ENCODE measurements around the gene NEURL1B. TPM values are rescaled to one million over a fixed set of nuclear protein-coding genes. Genes with fewer than 3 reads are reported as not detected.

NEURL1B gene
- total RNA-seq, 1 experiment from 2014 or later: 2.8 TPM

DNA sequence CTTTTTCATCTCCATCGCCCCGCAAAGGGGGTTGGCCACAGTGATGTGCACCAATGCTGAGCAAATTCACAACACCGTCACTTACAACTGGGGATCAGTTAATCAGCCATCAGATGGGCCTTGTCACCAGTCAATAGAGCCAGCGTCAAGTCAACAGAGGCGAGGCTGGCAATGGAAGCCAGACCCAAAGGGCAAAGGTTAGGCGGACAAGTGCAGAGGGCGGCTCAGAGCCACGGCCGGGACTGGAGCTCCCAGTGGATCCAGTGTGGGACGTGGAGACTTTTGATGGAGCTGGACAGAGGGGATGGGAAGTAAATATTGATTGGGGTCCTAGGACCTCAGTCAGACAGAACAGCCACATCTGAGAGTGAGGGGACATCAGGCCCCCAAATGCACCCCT is 84.2 kb downstream of the NEURL1B start:
- no peaks in the 10 kb centered on the region for H3K36me3 Mint-ChIP-seq (ENCODE audit: insufficient read depth, unreplicated experiment)
- DNase-seq: no peak
- no peak overlapping the region for H3K27ac Mint-ChIP-seq (ENCODE audit: unreplicated experiment)
- intact Hi-C loops (cut with micrococcal nuclease; ENCODE audit: unreplicated experiment): no loop called here
- H3K27me3 Mint-ChIP-seq (ENCODE audit: unreplicated experiment): peaks cover 13% of the 10 kb centered on the region
- CTCF ChIA-PET: interaction anchor here (1.1 to 1.3 kb wide), 4 partner anchors 11 to 207 kb away, joined by 3 to 12 read pairs (median 3); no protein-coding TSS in a partner anchor
- no TSS peak for BruUV-seq (replicated peaks)
- H3K4me1 Mint-ChIP-seq (ENCODE audit: low read depth, unreplicated experiment): peaks cover 12% of the 10 kb centered on the region
- no peak overlapping the region for H3K4me3 Mint-ChIP-seq (ENCODE audit: low read depth, unreplicated experiment)
- H3K9me3 Mint-ChIP-seq (ENCODE audit: low read depth, unreplicated experiment): no peaks in the 10 kb centered on the region
- TF ChIP-seq, protein P1, sequence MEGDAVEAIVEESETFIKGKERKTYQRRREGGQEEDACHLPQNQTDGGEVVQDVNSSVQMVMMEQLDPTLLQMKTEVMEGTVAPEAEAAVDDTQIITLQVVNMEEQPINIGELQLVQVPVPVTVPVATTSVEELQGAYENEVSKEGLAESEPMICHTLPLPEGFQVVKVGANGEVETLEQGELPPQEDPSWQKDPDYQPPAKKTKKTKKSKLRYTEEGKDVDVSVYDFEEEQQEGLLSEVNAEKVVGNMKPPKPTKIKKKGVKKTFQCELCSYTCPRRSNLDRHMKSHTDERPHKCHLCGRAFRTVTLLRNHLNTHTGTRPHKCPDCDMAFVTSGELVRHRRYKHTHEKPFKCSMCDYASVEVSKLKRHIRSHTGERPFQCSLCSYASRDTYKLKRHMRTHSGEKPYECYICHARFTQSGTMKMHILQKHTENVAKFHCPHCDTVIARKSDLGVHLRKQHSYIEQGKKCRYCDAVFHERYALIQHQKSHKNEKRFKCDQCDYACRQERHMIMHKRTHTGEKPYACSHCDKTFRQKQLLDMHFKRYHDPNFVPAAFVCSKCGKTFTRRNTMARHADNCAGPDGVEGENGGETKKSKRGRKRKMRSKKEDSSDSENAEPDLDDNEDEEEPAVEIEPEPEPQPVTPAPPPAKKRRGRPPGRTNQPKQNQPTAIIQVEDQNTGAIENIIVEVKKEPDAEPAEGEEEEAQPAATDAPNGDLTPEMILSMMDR (IDR thresholded peaks at IDR 0.05; ENCODE audit: unreplicated experiment): no peak

DNA sequence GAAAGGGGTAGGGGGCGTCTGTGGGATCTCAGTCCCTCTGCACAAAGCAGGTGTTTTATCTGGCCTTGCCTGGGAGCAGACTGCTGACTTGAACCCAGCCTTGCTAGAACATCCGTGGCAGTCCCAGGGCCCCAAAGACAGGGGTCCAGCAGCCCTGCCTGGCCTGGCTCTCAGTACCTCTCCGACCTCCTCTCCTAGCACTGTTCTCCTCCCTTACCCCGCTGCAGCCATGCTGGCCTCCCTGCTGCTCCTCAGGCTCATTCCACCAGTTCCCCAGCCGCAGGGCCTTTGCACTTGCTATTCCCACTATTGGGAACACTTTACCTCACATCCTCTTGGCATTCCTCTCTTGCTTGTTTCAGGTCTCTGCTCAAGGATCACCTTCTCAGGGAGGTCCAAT is 84.7 kb downstream of the NEURL1B start:
- Mint-ChIP-seq H3K27ac (ENCODE audit: unreplicated experiment) (no peak overlapping the region), H3K36me3 (ENCODE audit: insufficient read depth, unreplicated experiment) (no peaks in the 10 kb centered on the region), H3K9me3 (ENCODE audit: low read depth, unreplicated experiment) (no peaks in the 10 kb centered on the region), H3K27me3 (ENCODE audit: unreplicated experiment) (peaks cover 13% of the 10 kb centered on the region), H3K4me1 (ENCODE audit: low read depth, unreplicated experiment) (peaks cover 12% of the 10 kb centered on the region), H3K4me3 (ENCODE audit: low read depth, unreplicated experiment) (no peak overlapping the region)
- CTCF ChIA-PET: interaction anchor here (1.1 kb wide), 1 partner anchor 11 kb away, joined by 3 read pairs; no protein-coding TSS in a partner anchor
- no peak for DNase-seq
- intact Hi-C loops (cut with micrococcal nuclease; ENCODE audit: unreplicated experiment): no loop called here
- BruUV-seq (replicated peaks): no TSS peak
- TF ChIP-seq, protein P1 (IDR thresholded peaks at IDR 0.05; ENCODE audit: unreplicated experiment): no peak

DNA sequence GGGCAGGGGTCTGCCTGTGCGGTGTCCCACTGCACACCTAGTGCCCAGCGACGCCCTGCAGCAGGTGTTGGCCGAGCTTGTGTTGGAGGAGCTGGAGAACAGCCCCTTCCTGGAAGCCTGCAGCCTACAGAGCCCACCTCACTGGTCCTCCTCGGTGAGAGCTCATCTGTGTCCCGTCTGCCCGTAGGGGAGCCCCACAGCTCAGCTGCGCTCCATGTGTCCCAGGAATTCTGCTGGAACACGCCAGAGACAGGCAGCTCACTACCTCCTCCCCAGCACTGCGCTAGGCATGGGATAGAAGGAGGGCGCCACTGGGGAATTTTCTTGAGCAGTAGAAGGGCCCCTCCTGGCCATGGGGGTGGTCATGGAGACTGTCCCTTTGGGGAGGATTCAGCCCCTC is 85.9 kb downstream of the NEURL1B start:
- Mint-ChIP-seq H3K4me1 (ENCODE audit: low read depth, unreplicated experiment) (peaks cover 21% of the 10 kb centered on the region), H3K4me3 (ENCODE audit: low read depth, unreplicated experiment) (no peak overlapping the region), H3K36me3 (ENCODE audit: insufficient read depth, unreplicated experiment) (peaks cover 6% of the 10 kb centered on the region), H3K9me3 (ENCODE audit: low read depth, unreplicated experiment) (no peaks in the 10 kb centered on the region), H3K27ac (ENCODE audit: unreplicated experiment) (no peak overlapping the region), H3K27me3 (ENCODE audit: unreplicated experiment) (peaks cover 13% of the 10 kb centered on the region)
- BruUV-seq (replicated peaks): no TSS peak
- no peak for DNase-seq
- TF ChIP-seq, protein P1 (IDR thresholded peaks at IDR 0.05; ENCODE audit: unreplicated experiment): no peak
- CTCF ChIA-PET: interaction anchor here (0.5 to 1.4 kb wide), 4 partner anchors 45 to 1575 kb away, joined by 3 to 4 read pairs (median 4); no protein-coding TSS in a partner anchor
- intact Hi-C loops (cut with micrococcal nuclease; ENCODE audit: unreplicated experiment): no loop called here

DNA sequence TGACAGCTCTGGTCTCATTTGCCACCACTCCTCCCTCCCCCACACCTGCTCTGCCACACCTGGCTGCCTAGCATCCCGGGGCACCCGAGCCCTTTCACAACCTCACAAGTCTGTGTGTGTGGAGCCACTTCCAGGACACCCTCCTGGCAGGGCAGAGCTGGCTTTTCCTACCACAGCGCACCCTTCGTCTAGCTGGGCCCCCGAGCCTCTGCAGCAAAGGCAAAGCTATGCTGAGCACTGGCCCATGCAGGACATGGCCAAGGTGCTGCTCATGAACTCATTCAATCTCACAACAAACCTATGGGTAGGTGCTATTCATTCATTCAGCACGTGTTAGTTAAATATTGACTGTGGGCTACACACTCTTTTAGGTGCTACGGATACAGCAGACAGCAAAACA is 86.5 kb downstream of the NEURL1B start:
- intact Hi-C loops (cut with micrococcal nuclease; ENCODE audit: unreplicated experiment): no loop called here
- no peak overlapping the region for H3K27ac Mint-ChIP-seq (ENCODE audit: unreplicated experiment)
- DNase-seq: no peak
- CTCF ChIA-PET: interaction anchor here (0.5 to 1.4 kb wide), 5 partner anchors 20 to 1575 kb away, joined by 3 to 4 read pairs (median 3); no protein-coding TSS in a partner anchor
- peaks cover 24% of the 10 kb centered on the region for H3K4me1 Mint-ChIP-seq (ENCODE audit: low read depth, unreplicated experiment)
- H3K4me3 Mint-ChIP-seq (ENCODE audit: low read depth, unreplicated experiment): no peak overlapping the region
- no peaks in the 10 kb centered on the region for H3K9me3 Mint-ChIP-seq (ENCODE audit: low read depth, unreplicated experiment)
- peaks cover 13% of the 10 kb centered on the region for H3K27me3 Mint-ChIP-seq (ENCODE audit: unreplicated experiment)
- TF ChIP-seq, protein P1 (IDR thresholded peaks at IDR 0.05; ENCODE audit: unreplicated experiment): no peak
- peaks cover 6% of the 10 kb centered on the region for H3K36me3 Mint-ChIP-seq (ENCODE audit: insufficient read depth, unreplicated experiment)
- BruUV-seq (replicated peaks): no TSS peak

Data from Calu3 (cell line).